GM21619 (cell line): ENCODE measurements around the gene NTN1.
A peak's percentile ranks its signal among the peaks of the same experiment; 100 is the strongest.

Experiments
- ATAC-seq: cut with Tn5 transposase; IDR thresholded peaks from one replicate; pipeline ENCODE4 v1.9.1; 2021; ENCODE audit not compliant: unreplicated experiment

The NTN1 gene

DNA sequence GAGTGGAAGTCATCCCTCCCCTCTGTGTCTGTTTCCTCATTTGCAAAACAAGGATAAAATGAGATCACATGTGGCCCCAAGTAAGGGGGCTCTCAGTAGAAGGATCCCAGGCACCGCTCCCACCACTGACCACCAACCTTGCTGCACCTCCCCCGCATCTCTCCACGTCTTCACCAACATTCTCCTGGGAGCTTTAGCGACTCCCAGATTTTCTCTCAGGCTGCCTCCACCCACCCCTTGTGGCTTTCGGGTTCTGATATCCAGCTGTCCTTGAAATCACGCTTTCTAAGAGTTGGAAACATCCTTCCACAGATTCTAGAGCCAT lies 16.4 kb upstream of the NTN1 start:
- ATAC-seq, result no peak

DNA sequence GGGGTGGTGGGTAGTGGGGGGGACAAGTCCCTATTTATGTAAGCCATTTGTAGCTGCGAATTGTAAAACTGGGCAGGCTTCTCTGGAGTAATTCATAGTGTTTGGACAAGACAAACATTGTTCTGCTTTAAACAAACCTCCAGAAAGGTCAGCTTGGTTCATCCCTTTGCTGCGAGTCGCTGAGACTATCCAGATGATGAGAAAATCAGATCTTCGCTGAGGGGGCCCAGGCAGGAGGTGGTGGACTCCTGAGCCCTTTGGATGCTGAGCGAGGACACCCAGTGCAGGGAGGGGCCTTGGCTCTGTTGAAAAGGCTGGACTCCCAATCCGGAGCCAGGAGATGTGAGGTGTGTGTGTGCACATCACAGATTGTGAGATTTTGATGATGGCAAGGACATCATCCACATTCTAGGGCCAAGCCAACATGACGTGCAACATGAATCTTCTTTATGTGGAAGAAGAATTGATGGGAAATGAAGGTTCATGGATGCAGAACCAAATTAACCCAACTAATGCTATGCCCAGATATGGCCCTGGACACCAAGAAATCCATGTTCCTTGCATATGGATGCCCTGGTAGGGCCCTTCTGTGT lies 15.0 kb upstream of the NTN1 start:
- no peak for ATAC-seq

GRCh38 chr17:9007052-9007714 lies 14.1 kb upstream of the NTN1 start:
- ATAC-seq, result no peak

- ATAC-seq, result no peak
These were observed 12.2 kb upstream of the NTN1 start for GRCh38 chr17:9009096-9009495.

DNA sequence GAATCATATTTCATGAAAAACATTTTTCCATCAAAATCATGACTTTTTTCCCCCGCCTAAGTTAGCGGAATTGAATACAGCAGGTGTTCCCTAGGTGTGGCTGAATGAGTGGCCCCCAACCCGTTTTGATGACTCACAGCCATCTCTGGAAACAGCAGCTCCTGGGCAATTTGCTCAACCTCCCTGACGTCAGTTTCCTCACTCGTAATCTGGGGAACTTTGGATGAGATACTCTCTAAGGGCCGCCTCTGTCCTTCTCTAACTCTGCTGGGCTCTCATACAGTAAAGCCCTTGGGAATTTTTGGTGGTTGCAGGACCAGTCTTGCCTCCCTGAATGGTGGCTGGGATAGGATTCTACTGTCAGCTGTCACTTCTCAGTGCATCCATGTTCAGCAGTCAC lies 11.6 kb upstream of the NTN1 start:
- no peak for ATAC-seq

DNA sequence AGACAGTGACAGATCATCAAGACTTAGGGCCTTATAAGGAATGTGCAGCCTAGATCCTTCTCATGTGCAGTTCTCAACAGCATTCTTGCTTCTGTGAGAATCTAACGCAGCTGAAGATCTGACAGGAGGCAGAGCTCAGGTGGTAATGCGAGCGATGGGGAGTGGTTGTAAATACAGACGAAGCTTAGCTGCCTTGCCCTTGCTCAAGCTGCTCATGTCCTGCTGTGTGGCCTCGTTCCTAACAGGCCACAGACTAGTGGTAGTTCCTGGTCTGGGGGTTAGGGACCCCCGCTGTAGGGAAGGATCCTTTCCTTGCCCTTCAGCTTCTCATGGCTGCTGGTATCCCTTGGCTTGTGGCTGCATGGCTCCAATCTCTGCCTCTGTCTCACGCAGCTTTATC lies 10.3 kb upstream of the NTN1 start:
- no peak for ATAC-seq

DNA sequence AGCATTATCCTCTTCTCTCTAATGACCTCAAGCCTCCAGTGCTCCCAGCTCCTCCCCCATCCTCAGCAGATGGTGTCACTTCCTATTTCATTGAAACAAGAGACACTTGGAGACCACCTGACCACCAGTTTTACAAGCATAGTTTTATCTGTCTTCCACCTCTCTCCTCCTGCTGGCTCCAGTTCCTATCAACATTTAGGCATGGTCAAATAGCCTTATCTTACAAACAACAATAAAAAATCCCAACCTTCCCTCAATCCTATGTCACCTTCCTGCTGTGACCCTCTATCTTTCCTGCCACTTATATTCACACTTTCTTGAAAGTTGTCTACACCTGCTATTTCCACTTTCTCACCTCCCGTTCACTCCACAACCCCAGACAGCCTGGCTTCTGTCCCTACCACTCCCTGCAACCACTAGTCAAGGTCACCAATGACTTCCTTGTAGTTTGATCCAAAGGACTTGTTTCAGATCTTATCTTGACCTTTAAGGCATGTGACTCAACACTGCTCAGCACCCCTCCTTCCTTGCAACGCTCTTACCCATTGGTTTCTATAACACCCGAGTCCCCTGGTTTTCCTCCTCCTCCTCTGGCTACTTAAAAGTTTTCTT lies 4.3 kb upstream of the NTN1 start:
- ATAC-seq, result no peak

- ATAC-seq, result no peak
These were observed 2.6 kb upstream of the NTN1 start for GRCh38 chr17:9018726-9019125.

DNA sequence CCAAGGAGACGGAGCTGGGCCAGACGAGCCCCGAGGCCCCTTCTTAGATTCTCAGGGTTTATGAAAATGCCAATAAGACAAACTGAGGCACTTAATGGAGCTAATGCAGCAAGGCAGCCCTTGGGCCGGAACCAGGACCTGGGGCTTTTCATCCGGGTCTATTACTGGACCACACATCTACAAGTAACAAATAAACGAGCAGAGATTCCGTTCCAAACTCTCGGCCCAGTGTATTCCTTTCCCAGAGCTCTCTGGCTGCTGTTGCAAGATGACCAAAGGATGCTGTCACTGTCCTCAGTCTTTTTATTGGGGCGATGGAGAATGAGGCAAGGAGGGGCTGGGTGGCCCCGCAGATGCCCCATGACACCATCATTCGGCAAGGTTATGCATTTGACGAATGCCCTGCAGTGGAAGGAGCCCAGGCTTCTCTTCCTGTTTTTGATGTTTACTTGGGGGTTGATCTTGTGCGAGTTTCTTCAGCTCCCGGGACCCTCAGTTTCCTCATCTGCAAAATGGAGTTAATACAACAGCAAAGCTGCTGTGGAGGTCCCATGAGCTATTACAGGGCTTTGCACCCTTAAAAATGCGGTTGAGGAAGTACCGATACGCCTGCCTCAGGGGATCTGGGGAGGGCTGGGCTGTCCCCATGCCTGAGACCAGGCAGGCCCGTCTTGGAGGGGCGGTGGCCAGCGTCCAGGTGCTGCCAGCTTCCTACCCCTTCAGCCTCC lies 1.1 kb upstream of the NTN1 start:
- no peak for ATAC-seq

- peak; percentile 3 for ATAC-seq
These were observed 519 bp upstream of the NTN1 start for GRCh38 chr17:9020824-9021157.

DNA sequence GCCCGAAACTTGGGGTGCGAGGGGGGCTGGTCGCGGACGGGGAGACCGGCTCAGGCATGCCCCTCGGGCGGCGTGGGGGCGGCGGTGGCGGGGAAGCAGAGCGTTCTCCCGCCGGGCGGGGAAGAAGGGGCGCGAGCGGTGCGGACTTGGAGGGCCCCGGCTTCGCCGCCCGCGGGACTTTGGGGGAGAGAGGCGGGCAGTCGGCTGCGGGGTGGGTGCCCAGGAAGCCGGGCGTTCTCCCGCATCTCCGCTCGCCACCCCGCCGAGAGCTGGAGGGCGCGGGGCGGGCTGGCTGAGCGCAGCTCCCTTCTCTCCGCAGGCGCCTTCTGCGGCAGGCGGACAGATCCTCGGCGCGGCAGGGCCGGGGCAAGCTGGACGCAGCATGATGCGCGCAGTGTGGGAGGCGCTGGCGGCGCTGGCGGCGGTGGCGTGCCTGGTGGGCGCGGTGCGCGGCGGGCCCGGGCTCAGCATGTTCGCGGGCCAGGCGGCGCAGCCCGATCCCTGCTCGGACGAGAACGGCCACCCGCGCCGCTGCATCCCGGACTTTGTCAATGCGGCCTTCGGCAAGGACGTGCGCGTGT lies 772 bp downstream of the NTN1 start:
- ATAC-seq, result no peak

GRCh38 chr17:9022573-9023391 lies 1.5 kb downstream of the NTN1 start:
- no peak for ATAC-seq

GRCh38 chr17:9023392-9024218 lies 2.3 kb downstream of the NTN1 start:
- ATAC-seq, result no peak

GRCh38 chr17:9024497-9024896 lies 3.2 kb downstream of the NTN1 start:
- no peak for ATAC-seq

GRCh38 chr17:9026741-9027140 lies 5.4 kb downstream of the NTN1 start:
- ATAC-seq, result no peak

GRCh38 chr17:9028202-9028987 lies 7.1 kb downstream of the NTN1 start:
- no peak for ATAC-seq

GRCh38 chr17:9028988-9029570 lies 7.8 kb downstream of the NTN1 start:
- ATAC-seq, result no peak

- ATAC-seq, result no peak
These were observed 10.8 kb downstream of the NTN1 start for GRCh38 chr17:9032151-9032550.

DNA sequence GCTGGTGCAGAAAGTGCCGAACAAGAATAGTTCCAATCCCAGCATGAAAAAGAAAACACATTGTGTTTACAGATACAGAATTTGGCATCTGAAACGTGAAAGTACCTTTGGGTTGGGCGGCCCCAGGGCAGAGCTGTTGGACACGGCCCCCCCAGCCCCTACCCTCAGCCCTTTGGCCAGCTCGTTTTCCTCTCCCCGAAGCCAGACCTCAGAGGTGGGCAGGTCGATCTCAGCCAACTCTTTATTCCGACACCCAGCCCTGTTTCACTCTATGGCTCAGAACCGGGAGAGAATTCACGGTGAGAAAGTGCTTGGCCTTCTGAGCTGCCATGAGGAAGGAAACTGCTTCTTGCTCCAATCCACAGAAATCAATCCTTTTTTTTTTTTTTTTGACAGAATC lies 11.3 kb downstream of the NTN1 start:
- no peak for ATAC-seq
